Lower leg skin (tissue), 3 donors: ENCODE results near the gene KRTAP12-1.

Experiments used
- CTCF ChIP-seq, 3 donors: fragments of 450-650 bp; IDR thresholded peaks; one replicate each; pipeline ENCODE4 v1.5.1; 2016; ENCODE audit warnings: antibody characterized with exemption in 3 of 3, mild to moderate bottlenecking in 3 of 3, moderate library complexity in 2 of 3
- POLR2A ChIP-seq, 2 donors: fragments of 450-650 bp; IDR thresholded peaks; one replicate each; pipeline ENCODE4 v1.6.1; 2016 to 2017; ENCODE audit warnings: antibody characterized with exemption in 2 of 2, mild to moderate bottlenecking in 1 of 2, moderate library complexity in 1 of 2

- no peak for TF ChIP-seq POLR2A (IDR thresholded peaks at IDR 0.05)
- TF ChIP-seq CTCF (IDR thresholded peaks at IDR 0.05), result no peak
Measured at GRCh38 chr21:44716984-44717383, 35.0 kb upstream of the KRTAP12-1 start.
